Ovary (tissue), 9 donors: Measurements from ENCODE around the gene KCNAB2. TPM values are rescaled to one million over a fixed set of nuclear protein-coding genes. Genes with fewer than 3 reads are reported as not detected.
A peak's percentile ranks its signal among the peaks of the same experiment; 100 is the strongest.

ENCODE experiments used
- DNase-seq, 5 donors: peaks; one replicate each; pipeline ENCODE4 v3.0.0-alpha.2; 2019 to 2020
- H3K27ac ChIP-seq, 2 donors: fragments of 200-600 bp; one replicate each; pipeline versions ENCODE4 v1.5.1 to v1.8.0; 2019 to 2022
- H3K27me3 ChIP-seq: fragments of 200-600 bp; one replicate; pipeline ENCODE4 v1.8.0; 2022
- H3K36me3 ChIP-seq: fragments of 200-600 bp; sonication (generic); one replicate; pipeline ENCODE4 v1.5.1; 2019
- H3K4me1 ChIP-seq: one replicate; pipeline ENCODE4 v1.8.1; 2013; ENCODE audit warnings: mild to moderate bottlenecking, moderate library complexity; ENCODE audit not compliant: insufficient read depth
- H3K4me3 ChIP-seq: fragments of 200-600 bp; sonication (generic); one replicate; pipeline ENCODE4 v1.5.1; 2017
- H3K9me3 ChIP-seq, 2 donors: fragments of 200-600 bp in 1 of 2; sonication (generic) in 1 of 2; one replicate each; pipeline versions ENCODE4 v1.5.1 to v1.8.1; 2013 to 2019; ENCODE audit warnings: mild to moderate bottlenecking in 1 of 2, moderate library complexity in 1 of 2
- EP300 ChIP-seq: sonication (generic); formaldehyde crosslinking; IDR thresholded peaks from one replicate; pipeline ENCODE4 v1.6.1; 2017; ENCODE audit warnings: antibody characterized with exemption
- POLR2A ChIP-seq: fragments of 450-650 bp; IDR thresholded peaks from one replicate; pipeline ENCODE4 v1.6.1; 2017; ENCODE audit warnings: antibody characterized with exemption, mild to moderate bottlenecking, moderate library complexity
- WGBS, 3 donors: extraction: QIAGEN DNeasy Blood & Tissue Kit in 1 of 3; methylation state at CpG; one replicate each; pipeline versions ENCODE4 v1.1.5 to v1.1.7; 2013 to 2017; 5-methylcytosine and 5-hydroxymethylcytosine counted together
- intact Hi-C, 4 donors: fragments of 100-400 bp; cut with DNase I; formaldehyde crosslinking; loops; one replicate each; pipeline versions ENCODE4 v1.11.0 to v1.15.1; 2022 to 2023
- polyA plus RNA-seq, 2 donors: library from polyadenylated mRNA; stranded (reverse); fragments of 200-250 nt in 1 of 2; fragments of 350-450 nt in 1 of 2; fragmentation: Illumina TruSeq in 1 of 2; extraction: RNeasy Lipid Tissue Mini Kit (QIAGEN cat#74804) in 1 of 2; gene quantifications; one replicate each; pipeline ENCODE4 v1.2.3, GENCODE V29; 2013 to 2014
- total RNA-seq, 7 donors: library from RNA; depleted of rRNA in 2 of 7; stranded (reverse); fragments of >200 nt in 2 of 7; fragmentation: NEBNext Ultra II Directional in 3 of 7; extraction: Animal tissue kit (Norgen Biotek cat#: 25700) in 3 of 7; gene quantifications; one replicate each; pipeline versions ENCODE4 v1.1.0 to v1.2.4, GENCODE V29; 2016 to 2023
- TF ChIP-seq, protein P1 (sequence below), 3 donors: fragments of 450-650 bp in 2 of 3; fragments of 200-600 bp in 1 of 3; IDR thresholded peaks; one replicate each; pipeline versions ENCODE4 v1.5.1 to v1.8.0; 2016 to 2022; ENCODE audit warnings: antibody characterized with exemption in 3 of 3, mild to moderate bottlenecking in 1 of 3
- donor health status: DM: no; HTN: no; CAD: no; lungs with moderate emphysema.
- donor health status: DM: no; HTN: no; CAD: no.
- donor health status: Bipolar disorder and iron deficiency.
- donor health status: DM: yes; HTN: yes; CAD: no.
- donor health status: DM: no; HTN: no; CAD: no.
- donor health status: DM: yes; HTN: yes; CAD: no.

KCNAB2 gene
- total and polyA plus RNA-seq, 9 donors, result 2.9 to 18.3 (median 7.1) TPM

DNA sequence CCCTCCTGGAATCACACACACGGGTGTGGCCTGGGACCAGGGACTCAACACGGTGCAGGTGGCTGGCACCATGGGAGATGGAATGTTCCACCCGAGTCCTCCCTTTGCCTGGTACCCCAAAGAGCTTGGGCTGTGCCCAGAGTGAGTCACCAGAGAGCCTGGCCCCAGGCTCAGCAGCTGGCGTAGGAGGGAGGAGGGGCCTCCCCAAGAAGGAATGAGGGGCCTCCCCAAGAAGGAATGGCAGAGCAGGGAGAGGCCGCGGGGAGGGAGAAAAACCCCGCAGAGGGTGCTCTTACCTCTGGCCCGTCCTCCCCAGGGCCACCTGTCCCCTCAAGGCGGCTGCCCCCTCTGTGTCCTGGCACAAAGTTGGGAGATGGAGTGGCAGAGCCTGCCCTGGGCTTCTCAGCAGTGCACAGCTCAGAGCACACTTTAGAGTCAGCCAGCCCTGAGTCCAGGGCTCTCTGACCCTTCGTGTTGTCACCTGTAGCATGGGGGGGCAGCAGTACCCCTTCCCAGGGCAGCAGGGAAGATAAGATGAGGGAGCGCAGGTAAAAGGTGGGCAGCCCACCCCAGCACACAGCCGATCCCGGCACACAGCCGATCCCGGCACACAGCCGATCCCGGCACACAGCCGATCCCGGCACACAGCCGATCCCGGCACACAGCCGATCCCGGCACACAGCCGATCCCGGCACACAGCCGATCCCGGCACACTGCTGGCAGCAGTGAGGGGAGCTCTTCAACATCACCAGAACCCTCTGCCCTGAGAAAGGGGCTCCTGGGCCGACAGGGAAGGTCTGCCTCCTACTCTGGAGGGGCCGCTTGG, 20.2 kb upstream of the KCNAB2 start:
- Histone ChIP-seq H3K27ac (no peak overlapping the region), H3K4me1 (no peaks in the 10 kb centered on the region), H3K36me3 (no peaks in the 10 kb centered on the region), H3K27me3 (no peaks in the 10 kb centered on the region), H3K4me3 (no peak overlapping the region), H3K9me3 (no peaks in the 10 kb centered on the region)
- intact Hi-C loops, result no loop called here
- WGBS, 3 donors, result 70 to 77% (median 75%) methylated on average over 28 to 29 of the region's 29 CpGs
- TF ChIP-seq POLR2A (no peak), EP300 (no peak)
- TF ChIP-seq, protein P1, sequence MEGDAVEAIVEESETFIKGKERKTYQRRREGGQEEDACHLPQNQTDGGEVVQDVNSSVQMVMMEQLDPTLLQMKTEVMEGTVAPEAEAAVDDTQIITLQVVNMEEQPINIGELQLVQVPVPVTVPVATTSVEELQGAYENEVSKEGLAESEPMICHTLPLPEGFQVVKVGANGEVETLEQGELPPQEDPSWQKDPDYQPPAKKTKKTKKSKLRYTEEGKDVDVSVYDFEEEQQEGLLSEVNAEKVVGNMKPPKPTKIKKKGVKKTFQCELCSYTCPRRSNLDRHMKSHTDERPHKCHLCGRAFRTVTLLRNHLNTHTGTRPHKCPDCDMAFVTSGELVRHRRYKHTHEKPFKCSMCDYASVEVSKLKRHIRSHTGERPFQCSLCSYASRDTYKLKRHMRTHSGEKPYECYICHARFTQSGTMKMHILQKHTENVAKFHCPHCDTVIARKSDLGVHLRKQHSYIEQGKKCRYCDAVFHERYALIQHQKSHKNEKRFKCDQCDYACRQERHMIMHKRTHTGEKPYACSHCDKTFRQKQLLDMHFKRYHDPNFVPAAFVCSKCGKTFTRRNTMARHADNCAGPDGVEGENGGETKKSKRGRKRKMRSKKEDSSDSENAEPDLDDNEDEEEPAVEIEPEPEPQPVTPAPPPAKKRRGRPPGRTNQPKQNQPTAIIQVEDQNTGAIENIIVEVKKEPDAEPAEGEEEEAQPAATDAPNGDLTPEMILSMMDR (IDR thresholded peaks at IDR 0.05), result no peak
- DNase-seq, result no peak

DNA sequence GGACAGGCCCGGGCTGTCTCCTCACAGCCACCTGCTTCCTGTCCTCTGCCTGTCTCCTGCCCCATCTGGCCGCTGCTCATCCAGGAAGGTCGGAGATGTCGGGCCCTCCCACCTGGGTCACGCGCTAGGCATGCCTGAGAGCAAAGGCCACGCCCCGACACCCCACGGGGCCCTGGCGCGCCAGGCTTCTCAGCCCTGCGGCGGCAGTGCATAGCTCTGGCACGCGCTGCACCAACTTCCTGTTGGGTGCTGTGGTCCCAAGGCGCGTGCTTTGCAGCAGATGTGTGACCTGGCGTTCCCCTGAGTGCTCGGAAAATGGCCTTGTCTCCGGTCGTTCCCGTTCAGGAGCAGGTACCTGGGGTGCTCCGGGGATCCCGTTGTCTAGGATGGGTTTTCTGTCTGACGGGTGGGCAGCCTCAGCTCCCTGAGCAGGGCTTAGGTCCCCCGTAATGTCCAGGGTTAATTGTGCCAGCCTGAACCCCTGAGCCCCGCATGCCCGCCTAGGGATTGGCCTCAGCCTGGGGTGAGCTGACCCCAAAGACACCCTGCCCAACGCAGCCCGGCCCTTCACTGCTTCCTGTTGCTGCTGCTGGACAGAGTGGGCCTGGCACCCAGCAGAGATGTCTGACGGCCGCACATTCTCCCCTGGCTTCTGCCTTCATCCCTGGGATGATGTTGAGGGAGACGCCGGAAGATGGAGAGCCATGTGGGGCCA, 19.4 kb upstream of the KCNAB2 start:
- WGBS, 3 donors, result 67 to 71% (median 69%) methylated on average over 22 to 34 of the region's 34 CpGs
- Histone ChIP-seq H3K9me3 (no peaks in the 10 kb centered on the region), H3K36me3 (no peaks in the 10 kb centered on the region), H3K27ac (no peak overlapping the region), H3K27me3 (no peaks in the 10 kb centered on the region), H3K4me3 (no peak overlapping the region), H3K4me1 (no peaks in the 10 kb centered on the region)
- TF ChIP-seq, protein P1 (IDR thresholded peaks at IDR 0.05), result no peak
- DNase-seq, result peak in 2 of 5 donors; percentile 31 to 47
- intact Hi-C loops, result no loop called here

DNA sequence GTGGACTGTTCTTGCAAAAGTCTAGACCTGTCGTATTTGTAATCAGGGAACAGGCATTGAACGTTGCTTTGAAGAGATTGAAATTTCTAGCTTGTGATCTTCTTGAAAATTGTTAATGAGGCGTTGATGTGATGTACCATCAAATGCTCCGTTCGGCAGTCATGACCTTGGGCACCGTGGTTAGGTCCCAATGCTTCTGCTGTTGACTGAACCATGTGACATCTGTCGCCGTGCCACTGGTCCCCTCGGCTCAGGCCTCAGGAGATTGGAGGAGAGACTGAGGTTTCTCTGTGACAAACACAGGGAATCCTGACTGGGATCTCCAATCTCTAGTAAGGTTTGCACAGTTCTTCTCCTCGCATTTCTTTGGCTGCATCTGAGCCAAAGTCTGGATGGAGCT, 18.1 kb upstream of the KCNAB2 start:
- Histone ChIP-seq H3K4me1 (no peaks in the 10 kb centered on the region), H3K9me3 (no peaks in the 10 kb centered on the region), H3K27me3 (no peaks in the 10 kb centered on the region), H3K36me3 (no peaks in the 10 kb centered on the region), H3K27ac (no peak overlapping the region), H3K4me3 (no peak overlapping the region)
- TF ChIP-seq POLR2A, result no peak
- TF ChIP-seq EP300, result no peak
- TF ChIP-seq, protein P1 (IDR thresholded peaks at IDR 0.05), result no peak
- WGBS, 3 donors, result 76 to 88% (median 86%) methylated on average over 10 of the region's 10 CpGs
- no peak for DNase-seq
- intact Hi-C loops, result no loop called here

DNA sequence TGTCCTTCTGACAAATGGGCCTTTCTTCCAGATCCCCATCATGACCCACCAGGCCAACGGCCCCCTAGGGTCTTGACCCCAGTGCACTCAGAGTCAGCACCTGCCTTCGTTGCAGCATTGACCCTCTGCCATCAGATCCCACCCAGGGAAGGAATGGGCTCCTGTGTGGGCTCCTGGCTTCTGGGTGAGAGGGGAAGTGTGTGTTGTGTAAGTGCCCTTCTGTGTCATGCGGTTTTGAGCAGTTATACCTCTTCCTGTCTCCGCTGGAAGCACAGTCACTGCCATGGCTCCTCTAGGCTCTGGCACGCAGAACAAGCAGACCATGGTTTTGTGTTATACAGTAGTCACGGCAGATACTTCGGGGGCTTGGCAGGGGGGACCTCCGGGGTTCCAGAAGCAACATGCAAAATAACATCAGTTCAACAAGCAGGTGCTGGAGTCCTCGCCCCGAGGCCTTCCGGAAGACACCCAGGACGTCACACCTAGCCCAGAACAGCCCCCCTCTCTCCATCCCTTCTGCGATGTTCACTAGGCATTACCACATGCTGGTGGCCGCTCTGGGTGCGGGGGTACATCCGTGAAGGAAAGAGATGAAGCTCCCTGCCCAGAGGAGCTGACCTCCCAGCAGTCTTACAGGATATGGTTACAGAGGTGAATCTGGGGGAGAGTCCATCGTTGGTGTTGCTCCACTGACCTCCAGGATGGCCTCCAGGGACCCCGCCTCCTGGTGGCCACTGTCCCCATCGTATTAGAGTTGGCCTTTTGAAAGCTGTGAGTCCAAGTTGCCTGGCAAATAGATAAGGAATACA, 17.4 kb upstream of the KCNAB2 start:
- no peaks in the 10 kb centered on the region for H3K36me3 ChIP-seq
- intact Hi-C loops, result no loop called here
- no peaks in the 10 kb centered on the region for H3K9me3 ChIP-seq
- no peak overlapping the region for H3K27ac ChIP-seq
- H3K4me1 ChIP-seq, result no peaks in the 10 kb centered on the region
- H3K4me3 ChIP-seq, result no peak overlapping the region
- no peak for DNase-seq
- H3K27me3 ChIP-seq, result no peaks in the 10 kb centered on the region
- 90 to 94% (median 91%) methylated on average over 19 of the region's 19 CpGs for WGBS, 3 donors
- TF ChIP-seq EP300 (no peak), POLR2A (no peak)
- TF ChIP-seq, protein P1 (IDR thresholded peaks at IDR 0.05), result no peak
